KMS-11 (cell line): ENCODE data around the gene TTC21B.

Experiments
- H2AFZ ChIP-seq: fragments of 200-600 bp; sonication (generic); 2 replicates; pipeline ENCODE4 v1.6.1; 2016; ENCODE audit warnings: antibody characterized with exemption, mixed run types, low read depth
- H3K27ac ChIP-seq: fragments of 200-600 bp; sonication (generic); 2 replicates; pipeline ENCODE4 v1.6.1; 2016; ENCODE audit warnings: mild to moderate bottlenecking, mixed run types
- H3K27me3 ChIP-seq: fragments of 200-600 bp; sonication (generic); 2 replicates; pipeline ENCODE4 v1.6.1; 2017; ENCODE audit warnings: mild to moderate bottlenecking, low read depth, mixed run types, moderate library complexity; ENCODE audit not compliant: insufficient read depth
- H3K36me3 ChIP-seq: fragments of 200-600 bp; sonication (generic); 2 replicates; pipeline ENCODE4 v1.6.1; 2017; ENCODE audit warnings: mild to moderate bottlenecking, mixed run types; ENCODE audit not compliant: insufficient read depth
- H3K4me1 ChIP-seq: fragments of 200-600 bp; sonication (generic); 2 replicates; pipeline ENCODE4 v1.6.1; 2016; ENCODE audit warnings: mild to moderate bottlenecking, low read depth, mixed run types; ENCODE audit not compliant: poor library complexity, severe bottlenecking
- H3K4me2 ChIP-seq: fragments of 200-600 bp; sonication (generic); 2 replicates; pipeline ENCODE4 v1.7.0; 2016; ENCODE audit warnings: mild to moderate bottlenecking, mixed run types
- H3K4me3 ChIP-seq: fragments of 200-600 bp; sonication (generic); IDR thresholded peaks from 2 replicates; pipeline ENCODE4 v1.6.1; 2017; ENCODE audit warnings: low read depth, low read length, mixed read lengths; ENCODE audit not compliant: insufficient read depth
- H3K79me2 ChIP-seq: fragments of 200-600 bp; sonication (generic); 2 replicates; pipeline ENCODE4 v1.6.1; 2016; ENCODE audit warnings: low read depth, mixed run types; ENCODE audit not compliant: insufficient read depth
- H3K9ac ChIP-seq: fragments of 200-600 bp; sonication (generic); 2 replicates; pipeline ENCODE4 v1.6.1; 2016; ENCODE audit warnings: mild to moderate bottlenecking, mixed run types
- H4K20me1 ChIP-seq: fragments of 200-600 bp; sonication (generic); 2 replicates; pipeline ENCODE4 v1.6.1; 2016; ENCODE audit warnings: mild to moderate bottlenecking, mixed run types; ENCODE audit not compliant: insufficient read depth
- CTCF ChIP-seq: fragments of 200-600 bp; sonication (generic); conservative IDR thresholded peaks from 2 replicates; pipeline ENCODE4 v1.6.1; 2017; ENCODE audit warnings: low read depth, mild to moderate bottlenecking, antibody characterized with exemption, low read length, moderate library complexity, mixed read lengths

The TTC21B gene

GRCh38 chr2:165927353-165927752, 26.2 kb downstream of the TTC21B start:
- H2AFZ ChIP-seq = no peak overlapping the region
- no peaks in the 10 kb centered on the region for H3K36me3 ChIP-seq

GRCh38 chr2:165924946-165925345, 28.6 kb downstream of the TTC21B start:
- H2AFZ ChIP-seq = no peak overlapping the region
- no peaks in the 10 kb centered on the region for H3K79me2 ChIP-seq
- no peak overlapping the region for H3K4me3 ChIP-seq
- no peak overlapping the region for H3K9ac ChIP-seq
- no peak overlapping the region for H3K4me2 ChIP-seq
- H3K27me3 ChIP-seq = no peaks in the 10 kb centered on the region
- no peaks in the 10 kb centered on the region for H4K20me1 ChIP-seq
- H3K27ac ChIP-seq = no peak overlapping the region
- H3K4me1 ChIP-seq = no peaks in the 10 kb centered on the region
- no peaks in the 10 kb centered on the region for H3K36me3 ChIP-seq
- no peak for TF ChIP-seq CTCF

More at GRCh38 chr2:165927353-165927752, 26.2 kb downstream of the TTC21B start:
- H3K27me3 ChIP-seq = no peaks in the 10 kb centered on the region
- no peaks in the 10 kb centered on the region for H3K79me2 ChIP-seq
- no peak overlapping the region for H3K27ac ChIP-seq
- H4K20me1 ChIP-seq = no peaks in the 10 kb centered on the region
- no peak for TF ChIP-seq CTCF
- H3K4me1 ChIP-seq = no peaks in the 10 kb centered on the region
- H3K4me3 ChIP-seq = no peak overlapping the region
- H3K9ac ChIP-seq = no peak overlapping the region
- no peak overlapping the region for H3K4me2 ChIP-seq

GRCh38 chr2:165920748-165921147, 32.8 kb downstream of the TTC21B start:
- Histone ChIP-seq H3K79me2 (no peaks in the 10 kb centered on the region), H4K20me1 (no peaks in the 10 kb centered on the region), H2AFZ (no peak overlapping the region), H3K4me1 (no peaks in the 10 kb centered on the region), H3K4me2 (no peak overlapping the region), H3K9ac (no peak overlapping the region), H3K4me3 (no peak overlapping the region), H3K36me3 (no peaks in the 10 kb centered on the region), H3K27me3 (no peaks in the 10 kb centered on the region), H3K27ac (no peak overlapping the region)
- no peak for TF ChIP-seq CTCF

GRCh38 chr2:165913636-165914035, 39.9 kb downstream of the TTC21B start:
- no peaks in the 10 kb centered on the region for H3K27me3 ChIP-seq
- 0 out of 2 replicates have a peak, but pooled peaks cover 3% of the 10 kb centered on the region for H3K36me3 ChIP-seq
- no peaks in the 10 kb centered on the region for H4K20me1 ChIP-seq
- no peak for TF ChIP-seq CTCF
- no peaks in the 10 kb centered on the region for H3K79me2 ChIP-seq
- H2AFZ ChIP-seq = no peak overlapping the region
- H3K4me2 ChIP-seq = no peak overlapping the region
- no peak overlapping the region for H3K27ac ChIP-seq
- no peak overlapping the region for H3K9ac ChIP-seq
- H3K4me1 ChIP-seq = no peaks in the 10 kb centered on the region
- no peak overlapping the region for H3K4me3 ChIP-seq
